Transverse colon (tissue), 4 donors: Measurements from ENCODE around the gene ATP6V1G1. TPM values are rescaled to one million over a fixed set of nuclear protein-coding genes. Genes with fewer than 3 reads are reported as not detected.

Experiments
- DNase-seq: peaks from one replicate; pipeline ENCODE4 v3.0.0-alpha.2; 2019
- H3K27ac ChIP-seq, 4 donors: fragments of 200-600 bp; sonication (generic); 2 replicates each; pipeline ENCODE4 v1.5.1; 2016 to 2018; ENCODE audit warnings: inconsistent platforms in 4 of 4
- H3K27me3 ChIP-seq: fragments of 200-600 bp; sonication (generic); 2 replicates; pipeline ENCODE4 v1.5.1; 2017; ENCODE audit warnings: inconsistent platforms
- H3K36me3 ChIP-seq, 4 donors: fragments of 200-600 bp; sonication (generic); 2 replicates each; pipeline ENCODE4 v1.5.1; 2017 to 2019; ENCODE audit warnings: inconsistent platforms in 4 of 4
- H3K4me1 ChIP-seq, 4 donors: fragments of 200-600 bp; sonication (generic); 2 replicates each; pipeline ENCODE4 v1.5.1; 2017 to 2020; ENCODE audit warnings: inconsistent platforms in 4 of 4
- H3K4me3 ChIP-seq, 4 donors: fragments of 200-600 bp; sonication (generic); 1 replicate in 1 of 4; 2 replicates in 3 of 4; pipeline versions ENCODE4 v1.5.1 to v1.6.1; 2017 to 2019; ENCODE audit warnings: inconsistent platforms in 4 of 4
- H3K9me3 ChIP-seq, 2 donors: fragments of 200-600 bp; sonication (generic); 2 replicates each; pipeline ENCODE4 v1.5.1; 2017 to 2019; ENCODE audit warnings: inconsistent platforms in 2 of 2
- CTCF ChIP-seq, 5 experiments: fragments of 200-600 bp in 3 of 5; fragments of 450-650 bp in 2 of 5; sonication (generic) in 3 of 5; IDR thresholded peaks; 1 replicate in 2 of 5; 2 replicates in 3 of 5; pipeline ENCODE4 v1.5.1; 2016 to 2017; ENCODE audit warnings: antibody characterized with exemption in 5 of 5, inconsistent platforms in 3 of 5, mild to moderate bottlenecking in 2 of 5, moderate library complexity in 1 of 5
- EP300 ChIP-seq: sonication (generic); formaldehyde crosslinking; IDR thresholded peaks from one replicate; pipeline ENCODE4 v1.6.1; 2017; ENCODE audit warnings: antibody characterized with exemption, low read depth
- POLR2A ChIP-seq: fragments of 450-650 bp; IDR thresholded peaks from one replicate; pipeline ENCODE4 v1.6.1; 2016; ENCODE audit warnings: antibody characterized with exemption, mild to moderate bottlenecking, moderate library complexity
- POLR2AphosphoS5 ChIP-seq, 3 donors: sonication (generic); formaldehyde crosslinking; IDR thresholded peaks; one replicate each; pipeline ENCODE4 v1.6.1; 2016; ENCODE audit warnings: antibody characterized with exemption in 3 of 3
- WGBS, 2 donors: methylation state at CpG; one replicate each; pipeline ENCODE4 v1.1.5; 2018; ENCODE audit warnings: low coverage in 1 of 2; 5-methylcytosine and 5-hydroxymethylcytosine counted together
- in situ Hi-C, 4 donors: fragments of 200-750 bp; cut with MboI; loops; one replicate each; pipeline versions ENCODE4 v1.15.0 to v1.15.1; 2017; ENCODE audit warnings: low sequenced_read_pairs in 3 of 4, low pct_ligation_motif_present in 1 of 4, low pct_unique_long_range_greater_than_20kb in 1 of 4
- intact Hi-C: fragments of 100-400 bp; cut with DNase I; formaldehyde crosslinking; loops from one replicate; pipeline ENCODE4 v1.15.1; 2023; ENCODE audit warnings: low total_unique reads
- total RNA-seq, 4 donors: library from RNA; depleted of rRNA; stranded (reverse); fragments of >200 nt; gene quantifications; one replicate each; pipeline ENCODE4 v1.1.0, GENCODE V29; 2016

The ATP6V1G1 gene
- 100 to 1,000 TPM; 102 to 144 (median 131) TPM for total RNA-seq

GRCh38 chr9:114587345-114588202, at the start of gene ATP6V1G1:
Gene ATP6V1G1, plus strand, starts transcription at chr9:114587769. Its CDS starts 70 bp downstream, at chr9:114587839.
- peaks cover 22 to 49% (median 42%) of the 10 kb centered on the region in 4 donors for H3K4me1 ChIP-seq
- intact Hi-C loops = loop anchor here (10.0 kb wide), 1 partner anchor 83 kb away; the partner anchor contains the start of gene WHRN
- in situ Hi-C loops = no loop called here
- no peak for TF ChIP-seq CTCF (IDR thresholded peaks at IDR 0.05)
- TF ChIP-seq POLR2A = peak; percentile 96
- TF ChIP-seq POLR2AphosphoS5 (IDR thresholded peaks at IDR 0.05) = peak; percentile 95 to 98 (median 98)
- H3K27ac ChIP-seq = peak within 1 kb of the TSS; percentile 92 to 98 (median 94)
- peaks cover 0 to 2% (median 0%) of the 10 kb centered on the region in 4 donors for H3K36me3 ChIP-seq
- H3K4me3 ChIP-seq = peak within 1 kb of the TSS; percentile 66 to 88 (median 81)
- WGBS, 2 donors = 0 to 1% methylated on average over 6 to 52 of the region's 52 CpGs
- peak; percentile 100 for DNase-seq
- H3K27me3 ChIP-seq = no peaks in the 10 kb centered on the region
- H3K9me3 ChIP-seq = no peaks in the 10 kb centered on the region

- no peaks in the 10 kb centered on the region for H3K36me3 ChIP-seq
- intact Hi-C loops (no loop called here), in situ Hi-C loops (no loop called here)
- H3K4me3 ChIP-seq = no peak overlapping the region
- no peak overlapping the region for H3K27ac ChIP-seq
- no peaks in the 10 kb centered on the region for H3K9me3 ChIP-seq
- no peaks in the 10 kb centered on the region for H3K27me3 ChIP-seq
- H3K4me1 ChIP-seq = no peaks in the 10 kb centered on the region
- WGBS, 2 donors = 18 to 33% methylated on average over 3 to 5 of the region's 5 CpGs
- peak; percentile 69 for DNase-seq
- TF ChIP-seq POLR2AphosphoS5 (IDR thresholded peaks at IDR 0.05) (no peak), CTCF (IDR thresholded peaks at IDR 0.05) (peak in 4 of 5 experiments; percentile 30 to 55 (median 43))
Measured at GRCh38 chr9:114538241-114538640, 49.3 kb upstream of the ATP6V1G1 start.

GRCh38 chr9:114539701-114540380, 47.7 kb upstream of the ATP6V1G1 start:
- Histone ChIP-seq H3K36me3 (no peaks in the 10 kb centered on the region), H3K4me3 (no peak overlapping the region), H3K4me1 (no peaks in the 10 kb centered on the region), H3K27ac (no peak overlapping the region), H3K27me3 (no peaks in the 10 kb centered on the region), H3K9me3 (no peaks in the 10 kb centered on the region)
- DNase-seq = peak; percentile 25
- intact Hi-C loops = no loop called here
- WGBS, 2 donors = 60 to 85% methylated on average over 8 to 9 of the region's 9 CpGs
- in situ Hi-C loops = no loop called here
- no peak for TF ChIP-seq EP300
- no peak for TF ChIP-seq POLR2A
- TF ChIP-seq POLR2AphosphoS5 (IDR thresholded peaks at IDR 0.05) = no peak
- no peak for TF ChIP-seq CTCF (IDR thresholded peaks at IDR 0.05)

- no peak overlapping the region for H3K4me3 ChIP-seq
- H3K9me3 ChIP-seq = no peaks in the 10 kb centered on the region
- in situ Hi-C loops (no loop called here), intact Hi-C loops (no loop called here)
- no peaks in the 10 kb centered on the region for H3K4me1 ChIP-seq
- H3K36me3 ChIP-seq = no peaks in the 10 kb centered on the region
- H3K27me3 ChIP-seq = peaks cover 4% of the 10 kb centered on the region
- H3K27ac ChIP-seq = no peak overlapping the region
- DNase-seq = no peak
- TF ChIP-seq CTCF (IDR thresholded peaks at IDR 0.05) (no peak), EP300 (no peak), POLR2A (no peak), POLR2AphosphoS5 (IDR thresholded peaks at IDR 0.05) (no peak)
- 33% methylated on average over 5 of the region's 5 CpGs for WGBS, 2 donors
Measured at GRCh38 chr9:114545055-114545454, 42.5 kb upstream of the ATP6V1G1 start.
